ENCODE measurements around the gene PCSK5.

- no peak for TF ChIP-seq POLR2A (IDR thresholded peaks at IDR 0.05; ENCODE audit: borderline replicate concordance, extremely low read depth, insufficient read depth, insufficient read length)
- no peak for TF ChIP-seq CTCF (IDR thresholded peaks at IDR 0.05 in 2 of 3, conservative IDR thresholded peaks at IDR 0.05 in 1 of 3; ENCODE audit: borderline replicate concordance in 1 of 3, insufficient read depth in 1 of 3, low read depth in 2 of 3, low read length in 2 of 3)
- no peak for TF ChIP-seq ZBTB33 (IDR thresholded peaks at IDR 0.05; ENCODE audit: extremely low read depth, insufficient replicate concordance, low read length)
- TF ChIP-seq POLR2AphosphoS5 (IDR thresholded peaks at IDR 0.05; ENCODE audit: low read depth, low read length) = no peak
- TF ChIP-seq FOSL1 (IDR thresholded peaks at IDR 0.05; ENCODE audit: low read depth) = no peak
- TF ChIP-seq EGR1 (IDR thresholded peaks at IDR 0.05; ENCODE audit: low read depth) = no peak
- no peak for TF ChIP-seq EZH2 (IDR thresholded peaks at IDR 0.05)
- TF ChIP-seq YY1 (IDR thresholded peaks at IDR 0.05; ENCODE audit: extremely low read depth, insufficient replicate concordance, low read depth, low read length) = no peak
- TF ChIP-seq, protein P1, sequence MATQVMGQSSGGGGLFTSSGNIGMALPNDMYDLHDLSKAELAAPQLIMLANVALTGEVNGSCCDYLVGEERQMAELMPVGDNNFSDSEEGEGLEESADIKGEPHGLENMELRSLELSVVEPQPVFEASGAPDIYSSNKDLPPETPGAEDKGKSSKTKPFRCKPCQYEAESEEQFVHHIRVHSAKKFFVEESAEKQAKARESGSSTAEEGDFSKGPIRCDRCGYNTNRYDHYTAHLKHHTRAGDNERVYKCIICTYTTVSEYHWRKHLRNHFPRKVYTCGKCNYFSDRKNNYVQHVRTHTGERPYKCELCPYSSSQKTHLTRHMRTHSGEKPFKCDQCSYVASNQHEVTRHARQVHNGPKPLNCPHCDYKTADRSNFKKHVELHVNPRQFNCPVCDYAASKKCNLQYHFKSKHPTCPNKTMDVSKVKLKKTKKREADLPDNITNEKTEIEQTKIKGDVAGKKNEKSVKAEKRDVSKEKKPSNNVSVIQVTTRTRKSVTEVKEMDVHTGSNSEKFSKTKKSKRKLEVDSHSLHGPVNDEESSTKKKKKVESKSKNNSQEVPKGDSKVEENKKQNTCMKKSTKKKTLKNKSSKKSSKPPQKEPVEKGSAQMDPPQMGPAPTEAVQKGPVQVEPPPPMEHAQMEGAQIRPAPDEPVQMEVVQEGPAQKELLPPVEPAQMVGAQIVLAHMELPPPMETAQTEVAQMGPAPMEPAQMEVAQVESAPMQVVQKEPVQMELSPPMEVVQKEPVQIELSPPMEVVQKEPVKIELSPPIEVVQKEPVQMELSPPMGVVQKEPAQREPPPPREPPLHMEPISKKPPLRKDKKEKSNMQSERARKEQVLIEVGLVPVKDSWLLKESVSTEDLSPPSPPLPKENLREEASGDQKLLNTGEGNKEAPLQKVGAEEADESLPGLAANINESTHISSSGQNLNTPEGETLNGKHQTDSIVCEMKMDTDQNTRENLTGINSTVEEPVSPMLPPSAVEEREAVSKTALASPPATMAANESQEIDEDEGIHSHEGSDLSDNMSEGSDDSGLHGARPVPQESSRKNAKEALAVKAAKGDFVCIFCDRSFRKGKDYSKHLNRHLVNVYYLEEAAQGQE (IDR thresholded peaks at IDR 0.05; ENCODE audit: low read depth) = no peak
Measured at GRCh38 chr9:76359365-76359764, 468.9 kb downstream of the PCSK5 start.
